PC-3 (cell line): Measurements from ENCODE around the gene POU2AF3. TPM values are rescaled to one million over a fixed set of nuclear protein-coding genes. Genes with fewer than 3 reads are reported as not detected.
"Not testable (repeated sequence)": the region's sequence is repeated elsewhere in the genome, so short reads cannot be mapped to it uniquely, and the experiment has no call there.

Source experiments
- ATAC-seq: fragments of 200-7000 bp; cut with Tn5 transposase; 2 replicates; pipeline ENCODE4 v1.9.1; 2020; ENCODE audit warnings: mild to moderate bottlenecking, moderate library complexity
- BruUV-seq: library from RNA; stranded (reverse); fragments of 400-500 nt; replicated peaks from 2 replicates; lab custom pipeline; 2021; lab: Mats Ljungman, UMichigan
- CTCF ChIA-PET: fragments of 300-600 bp; sonication (Branson Sonifier 250); formaldehyde crosslinking; loops from one replicate; lab custom pipeline; 2022; ENCODE audit warnings: antibody characterized with exemption; lab: Charles Lee
- POLR2A ChIA-PET: fragments of 300-600 bp; sonication (Branson Sonifier 250); formaldehyde crosslinking; loops from one replicate; lab custom pipeline; 2022; ENCODE audit warnings: antibody characterized with exemption; ENCODE audit not compliant: unreplicated experiment; lab: Charles Lee
- DNase-seq: peaks from one replicate; pipeline ENCODE4 v3.0.0-alpha.2; 2015
- H2AFZ ChIP-seq: fragments of 300-600 bp; sonication (generic); 2 replicates; pipeline ENCODE4 v1.6.0; 2016; ENCODE audit warnings: antibody characterized with exemption, low read length
- H3F3A ChIP-seq: fragments of 300-600 bp; sonication (generic); one replicate; pipeline ENCODE4 v1.6.0; 2017; ENCODE audit warnings: antibody characterized with exemption, low read length, control low read depth, mild to moderate bottlenecking; ENCODE audit not compliant: unreplicated experiment
- H3K27ac ChIP-seq: fragments of 300-600 bp; sonication (generic); 2 replicates; pipeline ENCODE4 v1.5.1; 2016; ENCODE audit warnings: mild to moderate bottlenecking, low read length
- H3K27me3 ChIP-seq: fragments of 300-600 bp; sonication (generic); 2 replicates; pipeline ENCODE4 v1.6.1; 2016; ENCODE audit warnings: low read length, mixed read lengths
- H3K36me3 ChIP-seq: fragments of 300-600 bp; sonication (generic); 2 replicates; pipeline ENCODE4 v1.6.1; 2016; ENCODE audit warnings: low read depth, mixed run types, low read length, mixed read lengths
- H3K4me1 ChIP-seq: fragments of 300-600 bp; sonication (generic); 2 replicates; pipeline ENCODE4 v1.5.1; 2016; ENCODE audit warnings: low read length; ENCODE audit not compliant: insufficient read depth
- H3K4me2 ChIP-seq: fragments of 300-600 bp; sonication (generic); 2 replicates; pipeline ENCODE4 v1.6.0; 2016; ENCODE audit warnings: low read length
- H3K4me3 ChIP-seq: fragments of 300-600 bp; sonication (generic); 2 replicates; pipeline ENCODE4 v1.5.1; 2016; ENCODE audit warnings: mild to moderate bottlenecking, low read length, mixed read lengths
- H3K79me2 ChIP-seq: fragments of 300-600 bp; sonication (generic); 2 replicates; pipeline ENCODE4 v1.6.1; 2017; ENCODE audit warnings: low read length, mixed read lengths
- H3K9ac ChIP-seq: fragments of 300-600 bp; sonication (generic); 2 replicates; pipeline ENCODE4 v1.6.0; 2016; ENCODE audit warnings: mild to moderate bottlenecking, low read length
- H3K9me2 ChIP-seq: fragments of 300-600 bp; sonication (generic); replicated peaks from 2 replicates; pipeline ENCODE4 v1.6.1; 2016; ENCODE audit warnings: mixed run types, low read length, mixed read lengths
- H3K9me3 ChIP-seq: fragments of 300-600 bp; sonication (generic); 2 replicates; pipeline ENCODE4 v1.6.1; 2016; ENCODE audit warnings: low read length, mixed read lengths
- H4K20me1 ChIP-seq: fragments of 300-600 bp; sonication (generic); 2 replicates; pipeline ENCODE4 v1.6.1; 2016; ENCODE audit warnings: low read length, mixed read lengths
- EZH2 ChIP-seq: fragments of 300-600 bp; sonication (generic); IDR thresholded peaks from one replicate; pipeline ENCODE4 v1.6.1; 2017; ENCODE audit warnings: antibody characterized with exemption, mild to moderate bottlenecking, low read length; ENCODE audit not compliant: unreplicated experiment
- EZH2phosphoT487 ChIP-seq: fragments of 300-600 bp; sonication (generic); IDR thresholded peaks from 2 replicates; pipeline ENCODE4 v1.6.1; 2018; ENCODE audit warnings: mild to moderate bottlenecking, antibody characterized with exemption, low read length, borderline replicate concordance
- intact Hi-C: fragments of 100-400 bp; cut with micrococcal nuclease; formaldehyde crosslinking; loops from 2 replicates; pipeline ENCODE4 v1.9.0; 2023
- total RNA-seq: library from RNA; depleted of rRNA; stranded (reverse); fragments of >200 nt; gene quantifications from 2 replicates; pipeline ENCODE4 v1.2.3, GENCODE V29; 2014
- TF ChIP-seq, protein P1 (sequence below): fragments of 300-600 bp; sonication (generic); conservative IDR thresholded peaks from 2 replicates; pipeline ENCODE4 v1.5.1; 2017; ENCODE audit warnings: antibody characterized with exemption, low read depth, mild to moderate bottlenecking, low read length

Gene POU2AF3
- total RNA-seq, 1 experiment from 2014 or later = not detected

- Histone ChIP-seq H3K27ac (no peak overlapping the region), H4K20me1 (no peaks in the 10 kb centered on the region), H3K9ac (no peak overlapping the region), H3K9me2 (no peaks in the 10 kb centered on the region), H3K27me3 (peaks cover 73% of the 10 kb centered on the region), H3K9me3 (no peaks in the 10 kb centered on the region), H3K79me2 (no peaks in the 10 kb centered on the region), H3K4me2 (no peak overlapping the region), H3K4me1 (no peaks in the 10 kb centered on the region), H3K4me3 (no peak overlapping the region), H3F3A (no peaks in the 10 kb centered on the region), H3K36me3 (no peaks in the 10 kb centered on the region), H2AFZ (no peak overlapping the region)
- intact Hi-C loops = no loop called here
- no peak for DNase-seq
- TF ChIP-seq, protein P1, sequence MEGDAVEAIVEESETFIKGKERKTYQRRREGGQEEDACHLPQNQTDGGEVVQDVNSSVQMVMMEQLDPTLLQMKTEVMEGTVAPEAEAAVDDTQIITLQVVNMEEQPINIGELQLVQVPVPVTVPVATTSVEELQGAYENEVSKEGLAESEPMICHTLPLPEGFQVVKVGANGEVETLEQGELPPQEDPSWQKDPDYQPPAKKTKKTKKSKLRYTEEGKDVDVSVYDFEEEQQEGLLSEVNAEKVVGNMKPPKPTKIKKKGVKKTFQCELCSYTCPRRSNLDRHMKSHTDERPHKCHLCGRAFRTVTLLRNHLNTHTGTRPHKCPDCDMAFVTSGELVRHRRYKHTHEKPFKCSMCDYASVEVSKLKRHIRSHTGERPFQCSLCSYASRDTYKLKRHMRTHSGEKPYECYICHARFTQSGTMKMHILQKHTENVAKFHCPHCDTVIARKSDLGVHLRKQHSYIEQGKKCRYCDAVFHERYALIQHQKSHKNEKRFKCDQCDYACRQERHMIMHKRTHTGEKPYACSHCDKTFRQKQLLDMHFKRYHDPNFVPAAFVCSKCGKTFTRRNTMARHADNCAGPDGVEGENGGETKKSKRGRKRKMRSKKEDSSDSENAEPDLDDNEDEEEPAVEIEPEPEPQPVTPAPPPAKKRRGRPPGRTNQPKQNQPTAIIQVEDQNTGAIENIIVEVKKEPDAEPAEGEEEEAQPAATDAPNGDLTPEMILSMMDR = no peak
- TF ChIP-seq EZH2phosphoT487 = no peak
- TF ChIP-seq EZH2 = no peak
- POLR2A ChIA-PET = no interaction called here
- CTCF ChIA-PET = no interaction called here
- ATAC-seq = no peak
- BruUV-seq = no TSS peak
These were observed 37.5 kb upstream of the POU2AF3 start for GRCh38 chr11:111260811-111261210.

- H2AFZ ChIP-seq = no peak overlapping the region
- DNase-seq (no peak), ATAC-seq (no peak)
- no peak overlapping the region for H3K4me3 ChIP-seq
- intact Hi-C loops = no loop called here
- no peak overlapping the region for H3K4me2 ChIP-seq
- H4K20me1 ChIP-seq = no peaks in the 10 kb centered on the region
- H3K27ac ChIP-seq = no peak overlapping the region
- CTCF ChIA-PET = no interaction called here
- TF ChIP-seq, protein P1 = no peak
- TF ChIP-seq EZH2phosphoT487 = no peak
- no peak for TF ChIP-seq EZH2
- no peaks in the 10 kb centered on the region for H3K9me3 ChIP-seq
- no peaks in the 10 kb centered on the region for H3K4me1 ChIP-seq
- H3F3A ChIP-seq = no peaks in the 10 kb centered on the region
- no peak overlapping the region for H3K9ac ChIP-seq
- no TSS peak for BruUV-seq
- POLR2A ChIA-PET = no interaction called here
- no peaks in the 10 kb centered on the region for H3K79me2 ChIP-seq
- H3K9me2 ChIP-seq = no peaks in the 10 kb centered on the region
- H3K36me3 ChIP-seq = no peaks in the 10 kb centered on the region
- H3K27me3 ChIP-seq = peaks cover 78% of the 10 kb centered on the region
These were observed 33.7 kb upstream of the POU2AF3 start for GRCh38 chr11:111264646-111265045.

GRCh38 chr11:111265421-111265820 is 32.9 kb upstream of the POU2AF3 start:
- no peak overlapping the region for H3K27ac ChIP-seq
- no peaks in the 10 kb centered on the region for H3K79me2 ChIP-seq
- no peak for TF ChIP-seq EZH2
- TF ChIP-seq, protein P1 = no peak
- no peak for TF ChIP-seq EZH2phosphoT487
- DNase-seq (no peak), ATAC-seq (no peak)
- no peak overlapping the region for H2AFZ ChIP-seq
- H3K9ac ChIP-seq = no peak overlapping the region
- H3K4me2 ChIP-seq = no peak overlapping the region
- no TSS peak for BruUV-seq
- intact Hi-C loops = no loop called here
- no peaks in the 10 kb centered on the region for H3K4me1 ChIP-seq
- POLR2A ChIA-PET = no interaction called here
- CTCF ChIA-PET = no interaction called here
- H3K36me3 ChIP-seq = no peaks in the 10 kb centered on the region
- H3K4me3 ChIP-seq = no peak overlapping the region
- no peaks in the 10 kb centered on the region for H3F3A ChIP-seq
- no peaks in the 10 kb centered on the region for H3K9me3 ChIP-seq
- H3K27me3 ChIP-seq = peaks cover 78% of the 10 kb centered on the region
- no peaks in the 10 kb centered on the region for H4K20me1 ChIP-seq
- H3K9me2 ChIP-seq = no peaks in the 10 kb centered on the region

DNA sequence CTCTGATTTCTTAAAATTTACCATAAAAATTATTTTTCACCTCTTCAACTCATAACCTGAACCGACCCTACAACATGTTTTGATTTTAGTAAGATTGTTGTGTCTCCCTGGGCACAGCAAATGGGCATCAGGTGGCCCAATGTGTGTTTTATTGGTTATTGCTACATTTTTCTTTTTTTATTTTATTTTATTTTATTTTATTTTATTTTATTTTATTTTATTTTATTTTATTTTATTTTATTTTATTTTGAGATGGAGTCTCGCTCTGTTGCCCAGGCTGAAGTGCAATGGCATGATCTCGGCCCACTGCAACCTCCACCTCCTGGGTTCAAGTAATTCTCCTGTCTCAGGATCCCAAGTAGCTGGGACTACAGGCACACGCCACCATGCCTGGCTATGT is 30.0 kb upstream of the POU2AF3 start:
- H3K9ac ChIP-seq, H3K4me3 ChIP-seq, H3K9me3 ChIP-seq, H3F3A ChIP-seq, H3K36me3 ChIP-seq, POLR2A ChIA-PET, H3K4me2 ChIP-seq, DNase-seq, H4K20me1 ChIP-seq, ATAC-seq, H3K27ac ChIP-seq, H3K79me2 ChIP-seq, intact Hi-C loops, H3K4me1 ChIP-seq, H3K9me2 ChIP-seq, CTCF ChIA-PET, BruUV-seq, H2AFZ ChIP-seq: not testable (repeated sequence)
- peaks cover 76% of the 10 kb centered on the region for H3K27me3 ChIP-seq
